Stomach (tissue), 8 donors: ENCODE measurements around the gene DMAC2L. TPM values are rescaled to one million over a fixed set of nuclear protein-coding genes. Genes with fewer than 3 reads are reported as not detected.

ENCODE experiments used
- polyA plus RNA-seq, 3 donors: library from polyadenylated mRNA; stranded (reverse); fragments of 200-250 nt; gene quantifications; one replicate each; pipeline ENCODE4 v1.2.3, GENCODE V29; 2013
- small RNA-seq, 4 donors: library from RNA; depleted of rRNA; stranded (forward); fragments of <200 nt; gene quantifications; one replicate each; pipeline ENCODE3, GENCODE V24; 2016
- total RNA-seq, 5 donors: library from RNA; depleted of rRNA; stranded (reverse); fragments of >200 nt; gene quantifications; one replicate each; pipeline versions ENCODE4 v1.1.0 to v1.2.3, GENCODE V29; 2014 to 2016
- donor health status: healthy with polysubstance abuse.
- donor health status: Bipolar disorder and iron deficiency.
- donor health status: healthy.

Gene DMAC2L
- total and polyA plus RNA-seq, 8 donors, result 1.3 to 83.4 (median 15.4) TPM

Small RNA genes within 50 kb of the gene (small RNA-seq; reads per million reads assigned to genes)
- gene MIR4504, result 0 to 0.08 (median 0) reads per million in 4 donors

Other genes with a start within 250 kb of the DMAC2L start
- 10 to 100 TPM in 2 of 5 donors, 1 to 10 TPM in 2, not detected in 1; 1.3 to 11.6 (median 7.7) TPM for gene VCPKMT, start 195.8 kb upstream of the DMAC2L start, total RNA-seq
- gene VCPKMT, start 195.8 kb upstream of the DMAC2L start, polyA plus RNA-seq, result 1 to 10 TPM; 4.5 to 9.8 (median 4.9) TPM
- gene SOS2, start 80.7 kb upstream of the DMAC2L start, total RNA-seq, result 10 to 100 TPM; 26.1 to 69.0 (median 30.8) TPM
- gene SOS2, start 80.7 kb upstream of the DMAC2L start, polyA plus RNA-seq, result 10 to 100 TPM in 1 of 3 donors, 1 to 10 TPM in 2; 5.8 to 11.8 (median 8.9) TPM
- 10 to 100 TPM in 2 of 5 donors, 1 to 10 TPM in 3; 1.2 to 31.7 (median 8.7) TPM for gene L2HGDH, start 95 bp upstream of the DMAC2L start, total RNA-seq
- 1 to 10 TPM; 1.4 to 3.5 (median 2.9) TPM for gene L2HGDH, start 95 bp upstream of the DMAC2L start, polyA plus RNA-seq
- gene CDKL1, start 84.6 kb downstream of the DMAC2L start, total RNA-seq, result 100 to 1,000 TPM in 1 of 5 donors, 1 to 10 TPM in 2, under 1 TPM in 1, not detected in 1; 0.89 to 174 (median 5.6) TPM
- 1 to 10 TPM in 2 of 3 donors, under 1 TPM in 1; 0.61 to 1.4 (median 1.0) TPM for gene CDKL1, start 84.6 kb downstream of the DMAC2L start, polyA plus RNA-seq
- gene MAP4K5, start 220.2 kb downstream of the DMAC2L start, total RNA-seq, result 100 to 1,000 TPM in 4 of 5 donors, 1 to 10 TPM in 1; 6.4 to 297 (median 179) TPM
- gene MAP4K5, start 220.2 kb downstream of the DMAC2L start, polyA plus RNA-seq, result 10 to 100 TPM; 12.3 to 20.3 (median 12.8) TPM
- gene ATL1, start 247.8 kb downstream of the DMAC2L start, total RNA-seq, result 10 to 100 TPM in 1 of 5 donors, 1 to 10 TPM in 2, under 1 TPM in 2; 0.58 to 10.1 (median 1.8) TPM
- gene ATL1, start 247.8 kb downstream of the DMAC2L start, polyA plus RNA-seq, result 1 to 10 TPM; 2.6 to 4.0 (median 3.5) TPM